GM23338 (cell line): Measurements from ENCODE around the gene OR10D3. TPM values are rescaled to one million over a fixed set of nuclear protein-coding genes. Genes with fewer than 3 reads are reported as not detected.

Experiments
- ATAC-seq: fragments of 200-7000 bp; cut with Tn5 transposase; 3 replicates; pipeline ENCODE4 v1.9.1; 2020
- DNase-seq: peaks from one replicate; pipeline ENCODE4 v3.0.0-alpha.2; 2015; ENCODE audit warnings: low spot score
- H2AFZ ChIP-seq: fragments of 200-600 bp; sonication (generic); 2 replicates; pipeline ENCODE4 v1.8.0; 2016; ENCODE audit warnings: antibody characterized with exemption, mild to moderate bottlenecking, moderate library complexity
- H3F3A ChIP-seq: fragments of 200-600 bp; sonication (generic); replicated peaks from 2 replicates; pipeline ENCODE4 v1.8.0; 2017; ENCODE audit warnings: antibody characterized with exemption, mixed run types, low read depth
- H3K27ac ChIP-seq: fragments of 200-600 bp; sonication (generic); 2 replicates; pipeline ENCODE4 v1.6.1; 2016; ENCODE audit warnings: low read depth
- H3K27me3 ChIP-seq: fragments of 200-600 bp; sonication (generic); 2 replicates; pipeline ENCODE4 v1.8.0; 2016; ENCODE audit warnings: mild to moderate bottlenecking, mixed run types, moderate library complexity; ENCODE audit not compliant: insufficient read depth
- H3K36me3 ChIP-seq: fragments of 200-600 bp; sonication (generic); 2 replicates; pipeline ENCODE4 v1.8.0; 2016; ENCODE audit warnings: mild to moderate bottlenecking; ENCODE audit not compliant: insufficient read depth
- H3K4me1 ChIP-seq: fragments of 200-600 bp; sonication (generic); 2 replicates; pipeline ENCODE4 v1.8.0; 2016; ENCODE audit warnings: mild to moderate bottlenecking, moderate library complexity; ENCODE audit not compliant: insufficient read depth
- H3K4me2 ChIP-seq: fragments of 200-600 bp; sonication (generic); 2 replicates; pipeline ENCODE4 v1.7.1; 2017; ENCODE audit warnings: mixed run types
- H3K4me3 ChIP-seq: fragments of 200-600 bp; sonication (generic); 2 replicates; pipeline ENCODE4 v1.6.1; 2016; ENCODE audit warnings: mixed run types
- H3K79me2 ChIP-seq: fragments of 200-600 bp; sonication (generic); replicated peaks from 2 replicates; pipeline ENCODE4 v1.8.0; 2017; ENCODE audit warnings: mild to moderate bottlenecking; ENCODE audit not compliant: insufficient read depth
- H3K9me2 ChIP-seq: fragments of 200-600 bp; sonication (generic); 2 replicates; pipeline ENCODE4 v1.8.0; 2017; ENCODE audit not compliant: insufficient read depth
- H4K20me1 ChIP-seq: fragments of 200-600 bp; sonication (generic); replicated peaks from 2 replicates; pipeline ENCODE4 v1.8.0; 2017; ENCODE audit warnings: mild to moderate bottlenecking; ENCODE audit not compliant: insufficient read depth
- H3K27ac Mint-ChIP-seq: 2 replicates; pipeline ENCODE4 v1.8.0; 2020; ENCODE audit warnings: inconsistent platforms, mild to moderate bottlenecking, moderate library complexity, mixed read lengths
- H3K27me3 Mint-ChIP-seq: 3 replicates; pipeline ENCODE4 v1.8.0; 2022; ENCODE audit warnings: low read depth, mild to moderate bottlenecking, moderate library complexity, mixed read lengths, inconsistent platforms; ENCODE audit not compliant: insufficient read depth, poor library complexity
- H3K36me3 Mint-ChIP-seq: 3 replicates; pipeline ENCODE4 v1.8.0; 2021; ENCODE audit warnings: low read depth, mild to moderate bottlenecking, inconsistent platforms, moderate library complexity, mixed read lengths
- H3K4me1 Mint-ChIP-seq: 3 replicates; pipeline ENCODE4 v1.8.0; 2020; ENCODE audit warnings: mild to moderate bottlenecking, inconsistent platforms, mixed read lengths
- H3K4me3 Mint-ChIP-seq: 3 replicates; pipeline ENCODE4 v1.8.0; 2021; ENCODE audit warnings: moderate library complexity, mild to moderate bottlenecking, inconsistent platforms, mixed read lengths
- H3K9me3 Mint-ChIP-seq: 3 replicates; pipeline ENCODE4 v1.8.0; 2020; ENCODE audit warnings: moderate library complexity, mild to moderate bottlenecking, inconsistent platforms, mixed read lengths
- EZH2phosphoT487 ChIP-seq: fragments of 200-600 bp; sonication (generic); IDR thresholded peaks from one replicate; pipeline ENCODE4 v1.8.1; 2018; ENCODE audit warnings: antibody characterized with exemption; ENCODE audit not compliant: unreplicated experiment
- JUNB ChIP-seq: IDR thresholded peaks from one replicate; pipeline ENCODE4 v1.6.1; 2016; ENCODE audit warnings: antibody characterized with exemption; ENCODE audit not compliant: unreplicated experiment
- POLR2AphosphoS5 ChIP-seq: IDR thresholded peaks from 2 replicates; pipeline ENCODE4 v1.6.1; 2016; ENCODE audit warnings: antibody characterized with exemption, low read depth
- STAT1 ChIP-seq: IDR thresholded peaks from one replicate; pipeline ENCODE4 v1.6.1; 2016; ENCODE audit warnings: antibody characterized with exemption; ENCODE audit not compliant: unreplicated experiment
- ZNF462 ChIP-seq: fragments of 250-450 bp; sonication (Bioruptor Pico); IDR thresholded peaks from 2 replicates; pipeline ENCODE4 v1.5.0; 2020; ENCODE audit warnings: mild to moderate bottlenecking, moderate library complexity
- polyA plus RNA-seq: library from polyadenylated mRNA; unstranded; fragments of >200 nt; fragmentation: Nextera tagmentation; extraction: Ambion mirVana; gene quantifications from 2 replicates; pipeline ENCODE4 v1.2.1, GENCODE V29; 2016
- total RNA-seq: library from RNA; depleted of rRNA; stranded (reverse); fragments of >200 nt; shearing (Covaris generic); gene quantifications from 2 replicates; pipeline ENCODE4 v1.2.3, GENCODE V29; 2014
- TF ChIP-seq, protein P1 (sequence below): IDR thresholded peaks from 2 replicates; pipeline ENCODE4 v1.6.1; 2016; ENCODE audit warnings: antibody characterized with exemption
- TF ChIP-seq, protein P2 (sequence below), 2 experiments: fragments of 200-600 bp in 1 of 2; sonication (generic) in 1 of 2; conservative IDR thresholded peaks; 2 replicates each; pipeline versions ENCODE4 v1.5.1 to v1.6.1; 2016 to 2017; ENCODE audit warnings: antibody characterized with exemption in 2 of 2, low read depth in 2 of 2, mild to moderate bottlenecking in 2 of 2, moderate library complexity in 1 of 2

The OR10D3 gene
- total and polyA plus RNA-seq, 2 experiments from 2014 or later, result not detected

GRCh38 chr11:124153821-124154220 lies 29.3 kb upstream of the OR10D3 start (continued):
- TF ChIP-seq ZNF462 (CRISPR knock-in tag), result no peak

GRCh38 chr11:124159481-124159880 lies 23.7 kb upstream of the OR10D3 start:
- ATAC-seq, result no peak
- Histone ChIP-seq H4K20me1 (no peaks in the 10 kb centered on the region), H3K27ac (no peak overlapping the region), H3K4me3 (no peak overlapping the region), H3K4me1 (no peaks in the 10 kb centered on the region), H3K4me2 (no peak overlapping the region), H2AFZ (no peak overlapping the region), H3K36me3 (no peaks in the 10 kb centered on the region), H3K79me2 (no peaks in the 10 kb centered on the region), H3F3A (no peaks in the 10 kb centered on the region), H3K27me3 (peaks cover 55% of the 10 kb centered on the region), H3K9me2 (no peaks in the 10 kb centered on the region)
- H3K9me3 Mint-ChIP-seq, result no peaks in the 10 kb centered on the region
- H3K4me3 Mint-ChIP-seq, result no peak overlapping the region
- no peak overlapping the region for H3K27ac Mint-ChIP-seq
- H3K36me3 Mint-ChIP-seq, result no peaks in the 10 kb centered on the region
- H3K27me3 Mint-ChIP-seq, result no peaks in the 10 kb centered on the region
- no peak for DNase-seq
- H3K4me1 Mint-ChIP-seq, result peaks cover 9% of the 10 kb centered on the region
- TF ChIP-seq STAT1, result no peak
- TF ChIP-seq POLR2AphosphoS5, result no peak
- TF ChIP-seq, protein P1, sequence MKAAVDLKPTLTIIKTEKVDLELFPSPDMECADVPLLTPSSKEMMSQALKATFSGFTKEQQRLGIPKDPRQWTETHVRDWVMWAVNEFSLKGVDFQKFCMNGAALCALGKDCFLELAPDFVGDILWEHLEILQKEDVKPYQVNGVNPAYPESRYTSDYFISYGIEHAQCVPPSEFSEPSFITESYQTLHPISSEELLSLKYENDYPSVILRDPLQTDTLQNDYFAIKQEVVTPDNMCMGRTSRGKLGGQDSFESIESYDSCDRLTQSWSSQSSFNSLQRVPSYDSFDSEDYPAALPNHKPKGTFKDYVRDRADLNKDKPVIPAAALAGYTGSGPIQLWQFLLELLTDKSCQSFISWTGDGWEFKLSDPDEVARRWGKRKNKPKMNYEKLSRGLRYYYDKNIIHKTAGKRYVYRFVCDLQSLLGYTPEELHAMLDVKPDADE, result no peak
- TF ChIP-seq JUNB, result no peak
- TF ChIP-seq ZNF462 (CRISPR knock-in tag), result no peak
- TF ChIP-seq EZH2phosphoT487, result no peak
- TF ChIP-seq, protein P2, sequence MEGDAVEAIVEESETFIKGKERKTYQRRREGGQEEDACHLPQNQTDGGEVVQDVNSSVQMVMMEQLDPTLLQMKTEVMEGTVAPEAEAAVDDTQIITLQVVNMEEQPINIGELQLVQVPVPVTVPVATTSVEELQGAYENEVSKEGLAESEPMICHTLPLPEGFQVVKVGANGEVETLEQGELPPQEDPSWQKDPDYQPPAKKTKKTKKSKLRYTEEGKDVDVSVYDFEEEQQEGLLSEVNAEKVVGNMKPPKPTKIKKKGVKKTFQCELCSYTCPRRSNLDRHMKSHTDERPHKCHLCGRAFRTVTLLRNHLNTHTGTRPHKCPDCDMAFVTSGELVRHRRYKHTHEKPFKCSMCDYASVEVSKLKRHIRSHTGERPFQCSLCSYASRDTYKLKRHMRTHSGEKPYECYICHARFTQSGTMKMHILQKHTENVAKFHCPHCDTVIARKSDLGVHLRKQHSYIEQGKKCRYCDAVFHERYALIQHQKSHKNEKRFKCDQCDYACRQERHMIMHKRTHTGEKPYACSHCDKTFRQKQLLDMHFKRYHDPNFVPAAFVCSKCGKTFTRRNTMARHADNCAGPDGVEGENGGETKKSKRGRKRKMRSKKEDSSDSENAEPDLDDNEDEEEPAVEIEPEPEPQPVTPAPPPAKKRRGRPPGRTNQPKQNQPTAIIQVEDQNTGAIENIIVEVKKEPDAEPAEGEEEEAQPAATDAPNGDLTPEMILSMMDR (conservative IDR thresholded peaks at IDR 0.05; ENCODE audit: low read depth in 2 of 2), result no peak
